Fibroblast of skin of abdomen (primary cell): ENCODE results near the gene TCHP.
"Not testable (repeated sequence)": the region's sequence is repeated elsewhere in the genome, so short reads cannot be mapped to it uniquely, and the experiment has no call there.

Experiments used
- DNase-seq: peaks from one replicate; pipeline ENCODE4 v3.0.0-alpha.2; 2013

Gene TCHP

DNA sequence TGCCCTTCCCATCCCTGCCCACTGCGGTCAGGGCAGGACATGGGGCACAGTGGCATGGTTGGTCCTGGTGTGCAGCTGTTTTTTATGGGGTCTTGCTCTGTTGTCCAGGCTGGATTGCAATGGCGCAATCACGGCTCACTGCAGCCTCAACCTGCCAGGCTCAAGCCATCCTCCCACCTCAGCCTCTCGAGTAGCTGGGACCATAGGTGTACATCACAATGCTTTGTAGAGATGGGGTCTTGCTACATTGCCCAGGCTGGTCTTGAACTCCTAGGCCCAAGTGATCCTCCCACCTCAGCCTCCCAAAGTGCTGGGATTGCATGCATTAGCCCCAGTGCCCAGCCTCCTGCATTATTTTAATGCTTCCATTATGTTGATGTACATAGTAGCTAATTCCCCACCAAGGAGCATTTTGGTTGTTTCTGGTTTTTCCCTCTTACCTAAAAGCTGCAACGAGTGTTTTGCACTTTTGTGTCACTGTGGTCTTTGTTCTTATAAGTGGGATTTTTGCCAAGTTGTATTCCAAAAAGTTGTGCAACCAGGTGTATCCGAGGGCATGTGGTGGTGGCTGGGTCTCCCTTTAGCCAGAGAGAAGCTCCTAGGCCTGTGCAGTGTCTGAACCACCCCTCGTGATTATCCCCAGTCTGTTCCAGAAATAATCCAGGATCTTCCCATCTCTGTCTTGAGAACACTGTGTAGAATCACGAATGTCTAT, 10.3 kb downstream of the TCHP start:
- DNase-seq = no peak

DNA sequence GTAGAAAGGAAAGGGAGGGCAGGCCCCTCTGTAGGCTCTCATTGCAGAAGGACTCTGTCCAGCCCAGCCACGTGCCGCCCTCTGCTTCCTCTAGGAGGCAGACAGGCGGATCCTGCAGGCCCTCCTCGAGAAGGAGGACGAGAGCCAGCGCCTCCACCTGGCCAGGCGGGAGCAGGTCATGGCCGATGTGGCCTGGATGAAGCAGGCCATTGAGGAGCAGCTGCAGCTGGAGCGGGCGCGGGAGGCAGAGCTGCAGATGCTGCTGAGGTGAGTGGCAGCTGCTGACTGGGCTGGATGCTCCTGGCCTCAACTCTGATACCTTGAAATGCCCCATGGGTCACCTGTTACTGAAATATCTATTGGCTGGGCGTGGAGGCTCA, 10.9 kb downstream of the TCHP start:
- DNase-seq = no peak

DNA sequence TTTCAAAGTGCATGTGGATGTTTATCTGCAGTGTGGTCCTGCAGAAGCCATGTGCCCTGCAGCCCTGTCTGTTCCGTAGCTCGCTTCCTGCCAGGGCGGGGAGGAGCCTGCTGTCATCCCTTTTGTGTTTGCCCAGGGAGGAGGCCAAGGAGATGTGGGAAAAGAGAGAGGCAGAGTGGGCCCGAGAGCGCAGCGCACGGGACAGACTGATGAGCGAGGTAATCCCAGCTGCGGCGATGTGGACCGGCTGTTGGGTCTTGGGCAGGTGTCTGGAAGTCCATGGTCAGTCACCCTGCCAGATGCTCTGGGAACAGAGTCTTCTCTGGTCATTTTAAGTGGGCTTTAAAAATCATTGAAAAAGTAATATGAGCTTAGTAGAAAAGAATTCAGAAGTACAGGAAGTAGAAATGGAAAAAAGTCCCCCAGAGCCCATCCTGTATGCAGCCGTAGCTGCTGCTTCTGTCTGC, 12.8 kb downstream of the TCHP start:
- no peak for DNase-seq

DNA sequence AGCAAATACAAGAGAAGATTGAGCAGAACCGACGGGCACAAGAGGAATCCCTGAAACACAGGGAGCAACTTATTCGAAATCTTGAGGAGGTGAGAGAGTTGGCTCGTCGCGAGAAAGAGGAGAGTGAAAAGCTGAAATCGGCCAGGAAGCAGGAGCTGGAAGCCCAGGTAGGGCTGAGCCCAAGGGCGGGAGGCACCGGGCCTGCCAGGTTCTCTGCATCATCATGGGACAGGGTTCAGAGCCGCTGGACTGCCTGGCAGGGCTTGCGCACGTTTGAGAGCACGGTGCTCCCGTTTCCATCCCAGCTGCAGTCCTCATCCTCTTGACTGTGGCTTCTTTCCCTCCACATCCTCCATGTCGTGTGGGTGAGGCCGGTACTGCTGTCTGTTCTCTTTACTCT, 14.4 kb downstream of the TCHP start:
- no peak for DNase-seq

DNA sequence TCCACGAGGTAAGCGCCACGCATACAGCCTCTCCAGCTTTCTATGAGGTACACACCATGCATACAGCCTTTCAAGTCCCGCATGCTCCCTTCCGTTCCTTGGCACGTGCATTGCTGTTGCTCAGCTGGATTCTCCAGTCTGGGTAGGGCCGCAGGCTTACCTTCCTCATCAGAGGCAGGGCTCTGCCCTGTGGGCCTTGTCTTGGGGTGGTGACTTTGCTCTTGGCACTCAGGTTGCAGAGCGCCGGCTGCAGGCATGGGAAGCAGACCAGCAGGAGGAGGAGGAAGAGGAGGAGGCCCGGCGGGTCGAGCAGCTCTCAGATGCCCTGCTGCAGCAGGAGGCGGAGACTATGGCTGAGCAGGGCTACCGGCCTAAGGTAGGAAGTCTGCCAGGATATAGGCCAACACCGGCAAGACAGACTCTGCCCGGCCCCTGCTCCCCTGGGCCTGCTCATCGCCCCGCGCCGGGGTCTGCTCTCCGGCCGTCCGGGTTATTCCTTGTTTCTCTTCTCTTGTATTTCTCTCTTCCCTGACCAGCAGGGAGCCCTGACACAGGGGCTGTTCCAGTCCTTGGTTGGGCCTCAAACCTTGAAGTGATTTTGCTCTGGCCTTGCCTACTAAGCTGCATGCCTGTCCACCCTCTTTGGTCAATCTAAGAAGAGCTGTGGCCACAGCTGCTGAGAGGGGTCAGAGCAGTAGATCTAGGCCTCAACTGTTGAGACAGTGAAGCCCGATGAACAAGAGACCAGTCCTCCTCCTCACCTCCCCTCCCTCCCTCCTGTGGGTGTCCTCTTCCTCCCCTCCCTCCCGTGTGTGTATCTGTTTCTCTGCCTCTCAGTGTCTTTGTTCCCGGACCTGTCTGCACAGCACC, 15.3 kb downstream of the TCHP start:
- DNase-seq = no peak

DNA sequence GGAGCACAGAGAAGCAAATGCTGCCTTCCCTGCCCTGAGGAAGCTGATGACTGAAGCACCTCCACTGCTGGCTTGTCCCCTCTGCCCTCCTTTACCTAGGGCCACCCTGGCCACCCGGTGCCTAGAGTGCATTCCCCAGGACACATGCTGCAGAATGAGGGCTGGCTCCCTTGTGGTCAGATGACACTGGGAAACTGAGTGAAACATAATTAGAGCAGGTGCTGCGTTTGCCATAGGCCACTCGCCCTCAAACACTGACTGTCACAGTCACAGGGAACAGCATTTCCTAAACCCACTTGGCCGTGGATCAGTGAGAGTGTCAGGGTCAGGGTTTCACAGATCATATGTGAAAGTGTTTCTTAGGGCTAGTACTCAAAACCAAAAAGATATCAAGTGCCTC, 16.0 kb downstream of the TCHP start:
- DNase-seq = no peak

DNA sequence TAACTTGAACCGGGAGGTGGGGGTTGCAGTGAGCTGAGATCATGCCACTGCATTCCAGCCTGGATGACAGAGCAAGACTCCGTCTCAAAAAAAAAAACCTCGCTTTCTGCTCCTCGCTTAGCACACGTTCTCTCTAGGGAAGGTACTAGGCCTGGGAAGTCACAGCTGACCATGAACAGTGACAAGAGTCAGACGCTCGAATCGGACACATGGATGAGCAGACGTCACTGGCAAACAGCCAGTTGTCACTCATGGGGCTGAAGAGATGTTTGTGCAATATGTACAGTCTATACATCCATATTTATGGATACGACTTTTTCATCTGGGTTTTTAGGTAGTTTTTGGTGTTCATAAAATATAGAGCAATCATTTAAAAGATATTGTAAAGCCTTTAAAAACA, 19.4 kb downstream of the TCHP start:
- peak; percentile 26 for DNase-seq

DNA sequence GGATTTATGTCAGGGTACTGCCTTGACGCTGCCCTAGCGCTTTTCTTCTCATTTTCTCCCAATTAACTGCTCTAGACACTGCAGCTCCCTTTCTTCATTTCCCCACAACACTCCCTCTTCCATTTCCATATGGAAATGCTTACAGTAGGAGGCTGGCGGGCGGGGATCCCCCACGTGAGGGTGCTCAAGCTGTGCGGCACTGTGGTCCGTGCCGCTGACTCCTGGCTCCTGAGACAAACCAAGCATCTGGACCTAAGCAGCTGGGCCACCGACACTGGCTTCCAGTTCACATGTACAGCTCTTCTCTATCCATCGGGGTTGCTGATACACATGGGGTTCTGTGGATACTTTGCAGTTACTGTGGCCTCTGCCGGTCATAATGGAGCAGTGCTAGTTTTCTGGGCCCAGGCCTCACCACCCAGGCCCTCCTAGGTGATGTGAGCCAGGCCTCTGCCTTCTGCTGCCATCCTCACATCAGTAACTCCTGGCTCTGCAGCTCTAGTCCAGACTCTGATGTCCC, 20.2 kb downstream of the TCHP start:
- peak; percentile 21 for DNase-seq

DNA sequence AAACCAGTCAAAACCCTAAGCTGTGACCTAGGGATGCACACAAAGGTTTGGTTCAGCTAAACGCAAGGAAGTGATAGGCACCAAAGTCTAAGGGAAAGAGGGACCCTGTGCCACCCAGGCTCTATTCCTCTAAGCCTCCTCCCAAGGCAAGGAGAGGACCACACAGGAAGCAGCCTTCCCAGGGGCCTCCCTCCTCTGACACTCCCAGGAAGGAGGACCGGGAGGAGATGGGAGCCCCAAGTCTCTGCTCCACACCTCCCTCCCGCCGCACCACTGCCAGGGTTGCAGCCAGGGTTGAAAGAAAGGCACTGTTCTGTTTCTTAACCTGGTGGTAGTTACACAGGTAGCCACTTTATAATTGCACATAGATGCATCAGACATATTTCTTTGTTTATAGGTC, 21.9 kb downstream of the TCHP start:
- DNase-seq = no peak

DNA sequence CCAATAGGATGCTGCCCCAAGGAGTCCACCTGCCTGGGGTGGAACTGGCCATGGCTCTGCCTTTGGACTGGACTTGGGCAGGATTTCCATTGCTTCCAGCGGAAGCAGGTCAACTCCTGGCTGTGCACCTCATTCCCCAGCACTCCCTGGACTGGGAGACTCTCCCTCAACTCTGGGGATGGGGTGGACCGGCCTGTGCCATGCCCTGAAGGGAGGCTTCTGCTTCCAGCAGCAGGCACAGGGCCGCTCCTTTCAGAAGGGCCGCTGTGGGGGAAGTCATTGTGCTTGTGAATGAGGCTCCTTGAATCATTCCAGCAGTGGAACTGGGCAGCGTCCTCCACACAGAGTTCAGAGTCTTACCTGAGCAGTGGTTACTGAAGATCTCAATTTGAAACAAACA, 23.0 kb downstream of the TCHP start:
- no peak for DNase-seq

DNA sequence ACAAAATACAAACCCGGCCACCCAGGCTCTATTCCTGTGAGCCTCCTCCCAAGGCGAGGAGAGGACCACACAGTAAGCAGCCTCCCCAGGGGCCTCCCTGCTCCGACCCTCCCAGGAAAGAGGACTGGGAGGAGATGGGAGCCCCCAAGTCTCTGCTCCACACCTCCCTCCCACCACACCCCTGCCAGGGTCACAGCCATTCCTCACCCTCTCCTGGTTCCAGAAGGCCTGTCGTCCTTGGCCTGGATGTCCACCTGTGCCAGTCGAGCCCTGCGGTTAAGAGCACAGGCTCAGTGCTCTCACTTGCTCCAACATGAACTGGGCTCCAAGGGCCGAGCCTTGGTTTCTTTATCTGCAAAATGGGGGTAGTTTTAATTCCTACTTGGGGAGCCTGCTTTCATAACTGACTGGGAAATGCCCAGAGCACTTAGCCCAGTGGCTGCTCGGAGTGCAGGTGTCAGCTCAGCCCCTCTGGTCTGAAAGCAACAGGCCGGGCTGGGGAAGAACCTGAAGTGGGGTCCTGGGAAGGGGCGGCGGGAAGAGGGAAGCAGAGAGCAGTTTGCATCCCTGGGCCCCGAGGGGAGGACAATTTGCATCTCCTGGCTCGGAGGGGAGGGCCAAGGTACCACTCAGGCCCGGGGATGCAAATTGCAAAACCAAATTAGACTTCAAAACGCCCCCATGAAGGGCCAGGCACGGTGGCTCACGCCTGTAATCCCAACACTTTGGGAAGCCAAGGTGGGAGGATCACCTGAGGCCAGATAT, 23.6 kb downstream of the TCHP start:
- DNase-seq = no peak

DNA sequence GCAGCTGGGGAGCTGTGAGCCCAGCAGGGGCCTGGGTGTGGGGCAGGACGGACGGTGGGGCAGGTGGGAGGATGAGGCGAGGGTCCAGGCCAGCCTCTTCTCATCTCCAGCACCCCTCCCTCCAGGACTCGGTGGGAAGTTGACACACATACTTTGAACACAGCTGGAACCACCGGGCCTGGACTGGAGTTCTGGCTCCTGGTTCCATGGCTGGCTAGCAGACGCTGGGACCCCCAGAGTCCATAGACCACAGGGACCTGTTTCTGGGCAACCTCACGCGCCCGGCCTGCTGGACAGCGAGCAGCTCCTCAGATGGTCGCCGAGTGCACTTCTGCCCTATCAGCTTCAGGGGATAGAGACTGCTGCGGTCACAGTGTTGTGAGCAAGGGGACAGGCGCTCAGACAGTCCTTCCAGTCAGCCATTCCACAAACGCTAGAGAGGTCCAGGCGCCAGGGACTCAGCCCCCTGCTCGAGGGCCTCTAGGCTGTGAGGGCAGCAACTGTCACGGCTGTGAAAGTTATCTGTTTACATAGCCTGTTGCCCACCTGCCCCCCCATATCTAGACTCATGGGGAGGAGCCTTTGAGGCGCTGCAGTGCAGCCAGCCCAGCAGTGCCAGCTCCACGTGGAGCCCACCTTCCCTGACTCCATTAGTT, 25.2 kb downstream of the TCHP start:
- DNase-seq = no peak

DNA sequence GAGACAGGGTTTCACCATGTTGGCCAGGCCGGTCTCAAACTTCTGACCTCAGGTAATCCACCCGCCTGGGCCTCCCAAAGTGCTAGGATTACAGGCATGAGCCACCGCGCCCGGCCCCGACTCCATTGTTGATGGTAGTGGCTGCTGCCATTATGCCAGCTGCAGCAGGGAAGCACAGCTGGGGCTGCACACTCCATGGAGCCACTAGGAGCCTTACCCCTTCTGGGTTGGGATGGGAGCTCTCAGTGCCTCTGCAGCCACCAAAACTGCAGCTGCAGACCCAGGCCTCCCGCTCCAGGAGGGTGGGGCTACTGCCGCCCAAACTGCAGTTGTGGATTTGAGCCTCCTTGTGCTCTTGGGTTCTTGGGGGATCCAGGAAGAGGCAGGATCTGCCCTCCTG, 25.9 kb downstream of the TCHP start:
- DNase-seq = no peak

DNA sequence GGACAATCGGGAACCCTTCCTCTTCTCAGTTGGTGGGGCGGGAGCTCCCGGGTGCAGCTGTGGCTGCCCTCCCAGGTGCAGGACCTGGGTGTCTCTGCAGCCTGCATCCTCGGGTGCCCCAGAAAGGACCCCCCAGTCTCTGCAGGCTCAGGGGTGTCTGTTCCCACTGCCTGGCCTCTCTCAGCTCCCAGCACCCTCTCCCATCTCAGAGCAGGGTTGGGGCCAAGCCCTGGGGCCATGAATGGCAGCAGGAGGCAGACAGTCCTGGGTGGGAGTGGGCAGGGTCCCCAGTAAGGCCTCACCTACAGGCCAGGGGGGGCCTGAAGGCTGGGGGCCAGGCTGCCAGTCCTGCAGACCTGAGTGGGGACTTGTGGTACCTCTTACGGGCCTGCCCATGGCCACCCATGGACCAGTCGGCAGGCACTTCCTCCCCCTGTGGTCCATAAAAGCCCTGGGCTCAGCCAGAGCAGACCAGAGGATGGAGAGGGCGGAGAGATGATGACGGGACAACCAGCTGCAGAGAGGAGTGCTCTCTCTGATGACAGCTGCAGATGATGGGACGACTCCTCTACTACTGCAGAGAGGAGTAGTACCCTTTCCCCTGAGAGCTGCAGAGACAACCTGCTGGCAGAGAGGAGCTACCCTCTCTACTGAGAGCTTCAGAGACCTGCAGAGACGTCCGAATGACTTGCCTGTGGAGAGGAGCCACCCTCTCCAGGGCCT, 26.6 kb downstream of the TCHP start:
- no peak for DNase-seq

DNA sequence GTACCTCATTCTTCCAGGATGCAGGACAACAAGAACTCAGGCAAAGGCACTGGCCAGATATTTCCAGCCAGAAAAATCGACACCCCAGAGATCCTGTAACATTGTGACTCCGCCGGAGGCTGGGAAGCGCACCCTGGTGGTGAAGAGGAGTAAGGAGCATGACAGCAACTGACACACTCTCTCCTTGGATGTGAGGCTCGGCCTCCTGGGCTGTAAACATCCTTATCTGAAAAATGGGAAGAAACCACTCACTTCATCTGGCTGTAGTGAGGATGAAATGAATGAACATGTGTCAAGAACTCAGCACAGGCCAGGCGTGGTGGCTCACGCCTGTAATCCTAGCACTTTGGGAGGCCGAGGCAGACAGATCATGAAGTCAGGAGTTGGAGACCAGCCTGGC, 27.5 kb downstream of the TCHP start:
- peak; percentile 42 for DNase-seq

DNA sequence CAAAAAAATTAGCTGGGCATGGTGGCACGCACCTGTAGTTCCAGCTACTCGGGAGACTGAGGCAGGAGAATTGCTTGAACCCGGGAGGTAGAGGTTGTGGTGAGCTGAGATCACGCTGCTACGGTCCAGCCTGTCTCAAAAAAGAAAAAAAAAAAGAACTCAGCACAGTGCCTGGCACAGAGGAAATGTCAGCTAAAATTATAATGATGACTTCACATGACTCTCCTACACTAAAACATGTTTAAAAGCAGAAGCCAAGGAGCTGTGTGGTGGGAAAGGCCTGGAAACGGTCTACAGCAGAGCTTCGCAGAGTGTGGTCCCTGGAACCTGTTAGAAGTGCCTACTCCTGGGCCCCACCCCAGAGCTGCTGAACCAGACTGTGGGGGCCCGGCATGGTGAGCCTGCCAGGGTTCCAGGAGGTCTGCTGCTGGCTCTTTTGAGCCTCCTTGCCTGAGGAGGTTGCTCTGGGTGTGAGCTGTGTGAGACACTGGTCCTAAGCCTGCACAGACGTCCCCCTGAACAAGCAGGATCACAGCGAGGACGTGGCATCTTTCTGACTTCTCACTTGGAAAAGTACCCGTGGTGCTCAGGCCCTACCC, 28.1 kb downstream of the TCHP start:
- no peak for DNase-seq

DNA sequence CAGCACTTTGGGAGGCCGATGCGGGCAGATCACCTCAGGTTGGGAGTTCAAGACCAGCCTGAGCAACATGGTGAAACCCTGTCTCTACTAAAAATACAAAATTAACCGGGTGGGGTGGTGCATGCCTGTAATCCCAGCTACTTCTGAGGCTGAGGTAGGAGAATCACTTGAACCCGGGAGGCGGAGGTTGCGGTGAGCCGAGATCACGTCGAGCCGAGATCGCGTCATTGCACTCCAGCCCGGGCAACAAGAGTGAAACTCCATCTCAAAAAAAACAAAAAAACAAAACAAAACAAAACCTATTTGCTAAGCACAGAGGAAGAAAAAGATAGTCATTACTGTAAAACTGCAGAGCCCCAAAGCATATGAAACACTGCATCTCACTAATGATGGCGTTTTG, 29.3 kb downstream of the TCHP start:
- DNase-seq = not testable (repeated sequence)

DNA sequence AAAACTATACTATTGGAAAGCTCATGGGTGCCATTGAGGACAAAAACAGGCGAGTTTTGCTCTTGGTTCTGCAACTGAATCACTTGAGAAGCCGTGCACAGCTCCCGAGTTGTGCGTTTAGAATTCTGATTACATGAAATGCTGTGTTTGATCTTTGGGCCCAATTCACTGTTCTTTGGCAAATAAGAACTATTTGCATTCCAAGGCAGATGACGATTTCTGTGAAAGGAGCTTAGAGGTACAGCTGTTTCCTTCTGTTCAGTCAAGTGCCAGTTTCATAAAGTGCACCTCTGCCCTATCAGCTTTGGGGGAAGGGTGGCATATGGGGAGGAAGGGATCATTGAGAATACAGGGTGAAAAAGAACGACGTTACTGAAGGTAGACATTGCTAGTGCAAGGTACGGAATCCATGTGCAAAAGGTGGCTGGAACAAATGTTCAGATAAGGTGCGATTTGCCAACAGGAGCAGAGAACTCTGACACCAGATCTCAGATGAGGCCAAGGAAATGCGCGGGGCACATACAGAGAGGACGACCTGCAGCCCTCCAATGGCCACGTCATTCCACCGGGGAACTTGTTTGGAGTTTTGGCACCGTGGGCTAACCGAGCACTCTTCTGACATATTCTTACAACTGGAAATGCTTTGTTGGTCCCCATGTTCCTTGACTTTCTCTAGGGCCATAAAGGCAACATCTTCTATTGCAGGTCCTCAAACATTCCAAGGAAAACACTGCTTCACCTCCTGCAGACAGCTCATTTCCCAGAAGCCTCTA, 30.1 kb downstream of the TCHP start:
- DNase-seq = no peak

DNA sequence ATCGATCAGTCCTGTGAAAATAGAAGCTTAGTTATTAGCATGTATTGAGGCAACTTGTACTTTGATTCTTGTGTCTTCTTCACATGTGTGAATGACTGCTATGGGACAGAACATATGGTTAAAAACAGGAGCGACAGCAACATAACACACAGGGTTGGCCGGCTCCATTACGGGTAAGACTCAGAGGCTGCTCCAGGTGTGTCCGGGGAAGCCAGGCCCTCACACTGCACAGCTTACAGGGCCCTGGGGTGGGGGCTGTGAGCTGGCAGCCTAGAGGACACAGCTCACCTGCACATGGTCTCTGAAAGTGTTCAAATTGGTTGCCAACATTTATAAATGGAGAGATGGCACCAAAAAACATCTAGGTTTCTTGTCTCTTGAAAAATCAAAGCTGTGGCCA, 31.1 kb downstream of the TCHP start:
- DNase-seq = no peak

DNA sequence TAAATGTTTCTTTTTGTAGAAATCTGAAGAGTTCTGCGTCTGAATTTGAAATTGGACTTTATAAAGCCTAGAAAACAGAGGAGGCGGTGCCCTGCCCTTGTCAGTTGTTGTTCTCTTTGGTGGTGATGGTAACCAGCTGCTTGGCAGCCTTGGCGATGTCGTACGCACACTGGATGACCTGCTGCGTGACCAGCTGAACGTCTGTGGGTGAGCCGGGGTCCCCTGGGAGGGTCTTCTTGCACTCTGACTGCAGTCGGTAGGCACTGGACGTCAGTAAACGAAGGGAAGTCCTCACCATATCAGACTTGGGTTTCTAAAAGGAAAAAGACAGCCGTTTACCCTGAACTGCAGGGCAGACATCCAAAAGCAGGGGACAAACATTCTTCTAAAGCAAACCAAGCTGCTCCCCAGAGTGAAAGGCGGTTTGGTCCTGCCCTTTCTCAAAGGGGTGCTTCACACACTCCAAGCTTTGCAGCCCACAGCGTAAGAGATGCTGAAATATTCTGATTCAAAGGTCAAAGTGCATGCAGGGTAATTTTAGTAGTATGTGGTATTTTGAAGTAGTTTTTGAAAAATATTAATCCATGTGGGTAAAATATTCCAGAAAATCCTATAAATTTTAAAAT, 32.9 kb downstream of the TCHP start:
- DNase-seq = no peak
